ENCODE results near the gene P2RY14.

GRCh38 chr3:151204530-151205402 is 73.6 kb downstream of the P2RY14 start:
- TF ChIP-seq, protein P1, sequence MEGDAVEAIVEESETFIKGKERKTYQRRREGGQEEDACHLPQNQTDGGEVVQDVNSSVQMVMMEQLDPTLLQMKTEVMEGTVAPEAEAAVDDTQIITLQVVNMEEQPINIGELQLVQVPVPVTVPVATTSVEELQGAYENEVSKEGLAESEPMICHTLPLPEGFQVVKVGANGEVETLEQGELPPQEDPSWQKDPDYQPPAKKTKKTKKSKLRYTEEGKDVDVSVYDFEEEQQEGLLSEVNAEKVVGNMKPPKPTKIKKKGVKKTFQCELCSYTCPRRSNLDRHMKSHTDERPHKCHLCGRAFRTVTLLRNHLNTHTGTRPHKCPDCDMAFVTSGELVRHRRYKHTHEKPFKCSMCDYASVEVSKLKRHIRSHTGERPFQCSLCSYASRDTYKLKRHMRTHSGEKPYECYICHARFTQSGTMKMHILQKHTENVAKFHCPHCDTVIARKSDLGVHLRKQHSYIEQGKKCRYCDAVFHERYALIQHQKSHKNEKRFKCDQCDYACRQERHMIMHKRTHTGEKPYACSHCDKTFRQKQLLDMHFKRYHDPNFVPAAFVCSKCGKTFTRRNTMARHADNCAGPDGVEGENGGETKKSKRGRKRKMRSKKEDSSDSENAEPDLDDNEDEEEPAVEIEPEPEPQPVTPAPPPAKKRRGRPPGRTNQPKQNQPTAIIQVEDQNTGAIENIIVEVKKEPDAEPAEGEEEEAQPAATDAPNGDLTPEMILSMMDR (IDR thresholded peaks at IDR 0.05; ENCODE audit: insufficient read depth, low read depth, low read length) = no peak
- no peak for TF ChIP-seq EZH2 (IDR thresholded peaks at IDR 0.05; ENCODE audit: insufficient read depth, low read length)

All from astrocyte (in vitro differentiated cells and primary cell).